Measurements from ENCODE around the gene CCNI. TPM values are rescaled to one million over a fixed set of nuclear protein-coding genes. Genes with fewer than 3 reads are reported as not detected.
"Not testable (repeated sequence)": the region's sequence is repeated elsewhere in the genome, so short reads cannot be mapped to it uniquely, and the experiment has no call there.

CCNI gene
- polyA plus RNA-seq, 3 donors: 419 to 446 (median 442) TPM

GRCh38 chr4:77084019-77084639 is 8.3 kb upstream of the CCNI start:
- DNase-seq (ENCODE audit: low read depth in 3 of 3, low spot score in 2 of 3): no peak

DNA sequence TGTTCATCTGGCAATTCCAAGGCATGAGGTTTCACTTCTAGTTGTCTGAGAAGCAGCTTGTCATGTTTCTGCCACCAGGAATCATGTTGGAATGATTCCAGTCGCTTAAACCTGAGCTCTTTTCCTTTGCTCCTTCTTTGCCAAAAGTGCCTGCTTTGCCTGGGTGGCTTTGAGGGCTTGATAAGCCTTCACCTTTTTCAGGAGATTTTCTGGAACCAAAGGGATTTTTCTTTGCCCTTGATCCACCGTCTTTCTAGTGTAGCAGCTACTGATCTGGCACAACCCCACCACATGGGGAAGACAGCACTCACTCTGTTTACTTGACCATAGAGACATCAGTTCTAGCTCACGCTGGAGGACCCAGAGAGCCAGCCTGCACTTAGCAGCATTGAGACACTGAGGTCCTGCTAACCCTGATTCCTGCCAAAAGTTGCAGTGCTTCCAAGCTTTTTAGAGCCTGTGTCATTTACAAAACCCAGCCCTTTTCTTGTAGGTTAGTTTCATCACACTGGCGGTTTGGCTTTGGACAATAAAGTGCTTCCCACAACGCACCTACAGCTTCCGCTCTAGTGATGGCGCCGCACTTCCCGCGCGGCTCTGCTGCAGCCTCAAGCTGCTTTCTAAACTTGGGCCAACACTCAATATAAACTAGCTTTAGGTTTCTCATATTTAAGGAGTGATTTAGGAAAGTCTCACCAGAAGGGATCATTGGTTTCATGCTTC is 7.3 kb upstream of the CCNI start:
- DNase-seq (ENCODE audit: low read depth in 3 of 3, low spot score in 2 of 3): no peak

DNA sequence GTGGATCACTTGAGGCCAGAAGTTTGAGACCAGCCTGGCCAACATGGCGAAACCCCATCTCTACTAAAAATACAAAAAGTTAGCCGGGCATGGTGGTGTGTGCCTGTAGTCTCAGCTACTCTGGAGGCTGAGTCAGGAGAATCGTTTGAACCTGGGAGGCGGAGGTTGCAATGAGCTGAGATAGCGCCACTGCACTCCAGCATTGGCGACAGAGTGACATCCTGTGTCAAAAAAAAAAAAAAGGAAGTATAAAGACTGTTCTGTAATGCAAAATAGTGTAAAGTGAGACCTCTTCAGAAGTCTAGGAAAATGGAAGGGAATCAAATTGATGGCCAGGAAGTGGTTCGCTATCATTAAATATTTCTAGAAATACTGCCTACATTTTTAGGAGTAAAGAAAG is 5.0 kb upstream of the CCNI start:
- DNase-seq (ENCODE audit: low read depth in 3 of 3, low spot score in 2 of 3): not testable (repeated sequence)

DNA sequence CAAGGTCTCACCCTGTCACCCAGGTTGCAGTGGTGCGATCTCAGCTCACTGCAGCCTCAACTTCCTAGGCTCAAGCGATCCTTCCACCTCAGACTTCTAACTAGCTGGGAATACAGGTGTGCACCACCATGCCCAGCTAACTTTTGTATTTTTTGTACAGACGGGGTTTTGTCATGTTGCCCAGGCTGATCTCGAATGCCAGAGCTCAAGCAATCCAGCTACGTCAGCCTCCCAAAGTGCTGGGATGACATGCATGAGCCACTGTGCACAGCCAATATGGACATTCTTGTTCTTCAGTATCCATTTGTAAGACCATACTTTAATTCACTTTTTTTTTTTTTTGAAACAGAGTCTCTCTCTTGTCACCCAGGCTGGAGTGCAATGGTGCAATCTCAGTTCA is 3.5 kb upstream of the CCNI start:
- DNase-seq (ENCODE audit: low read depth in 3 of 3, low spot score in 2 of 3): no peak

DNA sequence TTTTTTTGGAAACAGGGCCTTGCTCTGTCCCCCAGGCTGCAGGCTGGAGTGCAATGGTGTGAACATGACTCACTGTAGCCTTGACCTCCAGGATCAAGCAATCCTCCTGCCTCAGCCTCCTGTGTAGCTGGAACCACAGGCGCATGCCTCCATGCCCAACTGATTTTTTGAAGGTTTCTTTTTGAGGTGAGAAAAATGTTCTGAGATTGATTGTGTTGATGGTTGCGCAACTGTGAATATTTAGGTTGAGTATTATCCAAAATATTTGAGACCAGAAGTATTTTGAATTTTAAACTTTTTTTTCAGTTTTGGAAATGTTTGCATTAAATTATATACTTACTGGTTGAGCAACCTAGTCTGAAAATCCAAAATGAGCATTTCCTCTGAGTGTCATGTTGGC is 2.6 kb upstream of the CCNI start:
- no peak for DNase-seq (ENCODE audit: low read depth in 3 of 3, low spot score in 2 of 3)

GRCh38 chr4:77076889-77077635 is 1.3 kb upstream of the CCNI start:
- DNase-seq (ENCODE audit: low read depth in 3 of 3, low spot score in 2 of 3): no peak

DNA sequence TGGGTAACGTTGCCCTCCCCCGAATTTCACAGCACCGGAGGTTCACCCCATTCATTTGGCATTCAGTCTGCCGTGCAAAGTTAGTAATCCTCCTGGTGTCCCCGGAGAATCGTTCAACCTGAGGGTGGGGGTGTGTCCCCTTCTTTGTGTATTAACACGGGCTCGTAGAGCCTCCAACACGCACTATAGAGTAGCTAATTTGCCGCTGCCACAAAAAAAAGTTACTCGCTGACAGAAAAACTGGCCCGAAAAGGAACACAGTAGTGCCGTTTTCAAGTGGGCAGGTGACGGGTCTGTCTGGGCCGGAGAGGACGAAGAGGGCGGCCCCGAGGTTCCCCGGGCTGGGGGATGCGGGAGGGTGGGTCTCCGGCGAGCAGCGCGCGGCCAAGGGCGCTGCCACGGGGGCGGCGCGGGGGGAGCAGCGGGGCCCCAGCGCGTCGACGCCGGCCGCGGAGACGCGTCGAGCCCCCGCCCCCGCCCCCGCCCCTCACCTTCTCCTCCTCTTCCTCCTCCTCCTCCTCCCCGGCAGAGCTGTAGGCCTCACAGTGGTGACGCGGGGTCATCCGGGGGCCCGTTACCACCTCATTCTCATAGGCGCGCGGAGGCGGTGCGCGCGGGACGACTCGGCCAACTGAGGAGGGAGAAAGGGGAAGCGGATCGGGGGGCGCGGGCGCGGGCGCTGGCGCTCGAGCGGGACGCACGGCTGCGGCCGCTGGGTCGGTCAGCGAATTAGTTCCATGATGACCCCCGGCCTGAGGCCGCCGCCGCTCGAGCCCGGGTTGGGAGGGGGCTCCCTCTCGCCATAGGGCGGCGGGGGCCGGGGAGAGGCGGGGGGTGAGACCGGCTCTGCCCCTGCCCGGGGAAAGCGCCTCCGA is 571 bp downstream of the CCNI start:
- DNase-seq (ENCODE audit: low read depth in 3 of 3, low spot score in 2 of 3): no peak

DNA sequence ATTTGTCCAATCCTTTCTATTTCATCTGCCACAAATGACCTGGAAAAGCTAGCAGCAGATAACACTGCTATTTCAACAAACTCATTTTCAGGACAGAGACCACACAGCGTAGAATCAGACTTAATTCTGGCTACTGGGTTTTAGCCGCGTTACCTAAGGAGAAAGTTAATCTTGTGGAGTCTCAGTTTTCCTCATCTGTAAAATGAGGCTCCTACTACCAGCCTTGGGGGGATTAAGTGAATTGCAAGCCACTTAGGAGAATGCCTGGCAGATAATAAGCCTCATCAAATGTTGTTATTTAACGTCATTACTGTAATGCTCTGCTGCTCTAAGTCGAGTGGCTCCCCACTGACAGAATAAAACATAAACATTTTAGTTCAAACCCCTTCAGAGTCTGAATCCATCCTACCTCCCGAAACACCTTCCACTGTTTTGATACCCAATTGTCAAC is 1.4 kb downstream of the CCNI start:
- DNase-seq (ENCODE audit: low read depth in 3 of 3, low spot score in 2 of 3): no peak

DNA sequence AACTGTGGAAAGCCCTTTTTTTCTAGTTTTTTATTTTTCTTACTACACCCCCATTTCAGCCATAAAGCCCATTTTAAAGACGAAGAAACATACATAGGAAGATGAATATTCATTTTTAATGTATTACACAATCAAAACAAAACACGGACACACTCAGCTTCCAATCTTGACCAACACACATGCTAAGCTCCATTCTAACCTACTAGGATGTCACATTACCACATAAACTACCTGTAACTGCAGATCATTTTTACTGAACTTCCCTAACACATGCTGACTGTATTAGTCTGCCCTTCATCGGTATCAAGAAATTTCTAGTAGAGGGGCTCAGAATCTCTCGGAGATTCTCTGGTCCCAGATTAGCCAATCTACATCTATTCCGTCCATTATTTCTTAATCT is 1.8 kb downstream of the CCNI start:
- DNase-seq (ENCODE audit: low read depth in 3 of 3, low spot score in 2 of 3): no peak

- DNase-seq (ENCODE audit: low read depth in 3 of 3, low spot score in 2 of 3): no peak
Measured at GRCh38 chr4:77073106-77073809, 2.5 kb downstream of the CCNI start.

- no peak for DNase-seq (ENCODE audit: low read depth in 3 of 3, low spot score in 2 of 3)
Measured at GRCh38 chr4:77072195-77072753, 3.5 kb downstream of the CCNI start.

DNA sequence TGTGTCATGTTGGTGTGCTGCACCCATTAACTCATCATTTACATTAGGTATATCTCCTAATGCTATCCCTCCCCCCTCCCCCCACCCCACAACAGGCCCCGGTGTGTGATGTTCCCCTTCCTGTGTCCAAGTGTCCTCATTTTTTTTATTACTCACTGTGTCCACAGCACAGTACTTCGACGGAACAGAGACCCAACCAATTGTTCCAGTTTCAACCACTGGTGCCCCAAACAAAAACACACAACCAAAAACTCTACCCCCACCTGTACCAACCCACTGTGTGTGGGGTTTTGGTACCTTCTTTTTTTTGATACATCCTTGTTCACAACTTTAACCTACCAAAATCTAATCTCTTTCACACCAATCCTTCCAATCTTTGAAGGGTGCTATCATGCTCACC is 6.3 kb downstream of the CCNI start:
- DNase-seq (ENCODE audit: low read depth in 3 of 3, low spot score in 2 of 3): not testable (repeated sequence)

- DNase-seq (ENCODE audit: low read depth in 3 of 3, low spot score in 2 of 3): no peak
Measured at GRCh38 chr4:77065382-77065781, 10.4 kb downstream of the CCNI start.

GRCh38 chr4:77062856-77063255 is 12.9 kb downstream of the CCNI start:
- no peak for DNase-seq (ENCODE audit: low read depth in 3 of 3, low spot score in 2 of 3)

- DNase-seq (ENCODE audit: low read depth in 3 of 3, low spot score in 2 of 3): no peak
Measured at GRCh38 chr4:77052352-77052751, 23.4 kb downstream of the CCNI start.

DNA sequence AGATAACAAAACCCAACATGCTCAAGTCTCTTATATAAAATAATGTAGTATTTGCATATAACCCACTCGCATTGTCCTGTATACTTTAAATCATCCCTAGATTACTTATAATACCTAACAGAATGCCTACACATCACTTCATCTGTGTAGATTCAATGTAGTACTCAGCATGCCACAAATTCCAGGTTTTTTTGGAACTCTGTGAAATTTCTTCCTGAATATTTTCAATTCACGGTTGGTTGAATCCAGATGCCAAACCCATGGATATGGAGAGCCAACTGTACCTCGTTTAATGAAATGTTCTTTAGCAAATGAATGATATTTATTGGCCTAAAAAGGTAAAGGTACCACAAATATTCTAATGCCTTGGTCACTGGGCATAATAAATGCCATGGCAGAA is 24.8 kb downstream of the CCNI start:
- no peak for DNase-seq (ENCODE audit: low read depth in 3 of 3, low spot score in 2 of 3)

DNA sequence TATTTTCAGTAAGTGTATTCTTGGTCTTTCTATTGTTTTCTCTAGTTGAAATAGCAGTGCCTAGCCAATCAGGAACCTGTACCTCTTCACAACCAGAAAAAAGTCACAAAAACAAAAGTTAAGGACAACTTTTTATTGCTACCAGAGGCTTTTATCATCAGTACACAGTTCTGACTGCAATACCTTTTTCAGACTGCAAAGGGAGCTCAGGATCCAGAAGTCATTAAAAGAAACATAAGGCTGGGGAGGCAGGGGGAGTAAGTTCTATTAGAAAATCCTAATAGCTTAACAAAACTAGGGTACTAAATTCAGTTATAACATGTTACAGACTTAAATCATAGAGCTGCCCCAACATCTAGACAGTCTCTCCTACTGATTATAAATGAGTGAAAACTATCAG is 28.8 kb downstream of the CCNI start:
- no peak for DNase-seq (ENCODE audit: low read depth in 3 of 3, low spot score in 2 of 3)

GRCh38 chr4:77045490-77045889 is 30.3 kb downstream of the CCNI start:
- no peak for DNase-seq (ENCODE audit: low read depth in 3 of 3, low spot score in 2 of 3)

- no peak for DNase-seq (ENCODE audit: low read depth in 3 of 3, low spot score in 2 of 3)
Measured at GRCh38 chr4:77044461-77045150, 31.2 kb downstream of the CCNI start.
